ENCODE data around the gene PCNX4.
A peak's percentile ranks its signal among the peaks of the same experiment; 100 is the strongest.

PCNX4 gene

DNA sequence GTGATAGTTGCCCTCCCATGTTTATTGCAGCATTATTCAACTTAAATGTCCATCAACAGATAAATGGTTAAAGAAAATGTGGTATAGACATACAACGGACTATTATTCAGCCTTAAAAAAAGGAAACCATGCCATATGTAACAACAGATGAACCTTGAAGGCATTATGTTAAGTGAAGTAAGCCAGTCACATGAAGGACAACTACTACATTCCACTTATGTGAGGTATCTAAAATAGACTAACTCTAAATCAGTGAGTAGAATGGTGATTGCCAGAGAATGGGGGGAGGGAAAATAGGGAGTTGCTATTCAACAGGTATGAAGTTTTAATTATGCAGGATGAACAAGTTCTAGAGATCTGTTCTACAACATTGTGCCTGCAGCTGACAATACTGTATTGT is 10.1 kb downstream of the PCNX4 start:
- no peak for DNase-seq (ENCODE audit: low read depth, low spot score)

DNA sequence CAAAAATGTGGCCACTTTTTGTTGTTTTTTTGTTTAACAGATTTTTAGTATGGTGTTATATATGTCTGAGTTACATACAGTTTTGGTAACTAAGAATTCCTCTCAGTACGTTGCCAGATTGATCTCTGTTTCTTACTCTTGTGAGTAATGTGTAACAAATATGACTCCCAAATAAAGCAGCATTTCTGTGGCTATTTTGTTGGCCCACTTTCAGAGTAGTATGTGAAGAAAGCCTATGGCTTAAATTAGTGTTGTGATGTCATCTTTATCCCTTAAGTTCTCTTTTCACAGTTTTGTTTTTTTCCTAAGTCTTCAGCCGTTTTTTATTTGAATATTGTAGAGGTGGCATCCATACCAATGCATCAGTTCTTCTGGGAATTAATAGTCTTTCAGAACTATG is 10.7 kb downstream of the PCNX4 start:
- no peak for DNase-seq (ENCODE audit: low read depth, low spot score)

GRCh38 chr14:60106339-60106738 is 14.6 kb downstream of the PCNX4 start:
- DNase-seq (ENCODE audit: low read depth, low spot score): no peak

- DNase-seq (ENCODE audit: low read depth, low spot score): no peak
Measured at GRCh38 chr14:60107477-60107876, 15.8 kb downstream of the PCNX4 start.

DNA sequence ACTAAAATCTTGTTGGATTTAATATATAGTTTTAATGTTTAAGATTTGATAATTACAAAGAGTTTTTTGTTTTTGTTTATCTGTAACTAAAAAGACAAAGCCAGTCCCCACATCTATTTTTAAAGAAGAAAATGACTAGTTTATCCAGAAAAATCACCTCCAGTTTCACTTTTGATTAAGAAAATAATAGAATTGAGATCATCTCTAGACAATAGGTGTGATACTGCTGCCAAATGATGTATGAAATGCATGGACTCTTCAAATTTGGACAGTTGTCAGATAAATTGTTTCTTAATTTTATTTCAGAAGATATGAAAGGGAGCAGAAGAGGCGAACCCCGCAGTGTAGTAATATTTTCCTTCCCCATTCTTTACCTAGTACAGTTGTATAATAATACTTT is 20.0 kb downstream of the PCNX4 start:
- DNase-seq (ENCODE audit: low read depth, low spot score): no peak

DNA sequence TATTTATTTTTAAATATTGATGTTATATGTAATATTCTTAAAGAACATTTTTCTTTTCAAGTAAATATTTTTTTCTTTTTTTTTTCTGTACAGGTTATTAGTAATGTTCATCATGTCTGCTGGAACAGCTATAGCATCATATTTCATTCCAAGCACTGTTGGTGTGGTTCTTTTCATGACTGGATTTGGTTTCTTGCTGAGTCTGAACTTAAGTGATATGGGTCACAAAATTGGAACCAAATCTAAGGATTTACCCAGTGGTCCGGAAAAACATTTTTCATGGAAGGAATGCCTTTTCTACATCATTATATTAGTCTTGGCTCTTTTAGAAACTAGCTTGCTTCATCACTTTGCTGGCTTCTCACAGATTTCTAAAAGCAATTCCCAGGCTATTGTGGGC is 23.2 kb downstream of the PCNX4 start:
- DNase-seq (ENCODE audit: low read depth, low spot score): no peak

GRCh38 chr14:60116181-60116580 is 24.5 kb downstream of the PCNX4 start:
- no peak for DNase-seq (ENCODE audit: low read depth, low spot score)

DNA sequence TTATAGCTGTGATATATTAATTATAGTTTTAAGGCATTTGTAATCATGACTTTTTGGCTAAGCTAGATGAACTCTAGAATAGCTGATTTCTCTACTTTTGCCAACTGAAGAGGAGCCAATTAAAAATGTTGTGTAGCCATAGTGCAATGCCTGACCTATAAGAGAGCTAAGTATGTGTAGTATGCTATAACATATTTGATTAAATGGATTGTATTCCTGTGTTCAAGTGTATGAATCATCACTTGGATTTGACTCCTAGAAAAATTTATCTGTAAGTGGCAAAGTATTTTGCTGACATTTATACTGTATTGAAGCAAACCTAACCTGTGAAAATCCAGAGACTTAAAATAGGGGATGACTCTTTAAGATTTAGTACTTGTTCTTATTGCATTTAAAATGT is 34.2 kb downstream of the PCNX4 start:
- DNase-seq (ENCODE audit: low read depth, low spot score): no peak

DNA sequence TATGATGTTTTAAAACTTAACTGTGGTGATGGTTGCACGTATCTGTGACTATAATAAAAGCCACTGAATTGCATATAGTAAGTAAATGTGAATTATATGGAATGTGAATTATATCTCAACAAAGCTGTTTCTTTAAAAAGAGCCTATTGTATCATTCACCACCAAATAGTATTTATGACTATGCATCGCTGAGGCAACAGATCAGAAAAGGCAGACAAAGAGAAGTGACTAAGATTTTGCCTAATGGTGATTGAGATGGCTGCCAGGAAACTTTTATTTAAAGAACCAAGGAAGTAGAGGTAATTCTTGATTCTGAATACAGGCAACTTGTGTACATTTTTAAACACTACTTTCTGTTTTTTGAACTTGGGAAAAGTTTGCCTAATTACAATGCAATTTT is 41.8 kb downstream of the PCNX4 start:
- no peak for DNase-seq (ENCODE audit: low read depth, low spot score)

DNA sequence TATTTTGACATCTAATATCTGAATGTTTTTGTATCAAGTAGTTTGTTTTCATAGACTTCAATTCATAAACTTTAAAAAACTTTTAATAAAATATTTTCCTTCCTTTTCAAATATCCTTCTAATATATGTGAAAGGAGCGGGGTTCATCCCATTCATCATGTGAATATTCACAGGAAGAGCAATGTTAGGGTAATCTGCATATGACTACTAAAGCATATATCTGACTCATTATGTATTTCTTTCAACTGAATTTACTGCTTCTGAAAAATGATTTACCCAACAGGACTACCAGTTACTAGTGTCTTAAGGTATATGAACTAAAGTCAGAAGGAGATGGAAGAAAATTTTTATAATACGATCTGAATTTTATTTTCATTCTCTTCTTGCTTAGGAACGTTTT is 43.0 kb downstream of the PCNX4 start:
- no peak for DNase-seq (ENCODE audit: low read depth, low spot score)

GRCh38 chr14:60151715-60152114 is 60.0 kb downstream of the PCNX4 start:
- no peak for DNase-seq (ENCODE audit: low read depth, low spot score)

DNA sequence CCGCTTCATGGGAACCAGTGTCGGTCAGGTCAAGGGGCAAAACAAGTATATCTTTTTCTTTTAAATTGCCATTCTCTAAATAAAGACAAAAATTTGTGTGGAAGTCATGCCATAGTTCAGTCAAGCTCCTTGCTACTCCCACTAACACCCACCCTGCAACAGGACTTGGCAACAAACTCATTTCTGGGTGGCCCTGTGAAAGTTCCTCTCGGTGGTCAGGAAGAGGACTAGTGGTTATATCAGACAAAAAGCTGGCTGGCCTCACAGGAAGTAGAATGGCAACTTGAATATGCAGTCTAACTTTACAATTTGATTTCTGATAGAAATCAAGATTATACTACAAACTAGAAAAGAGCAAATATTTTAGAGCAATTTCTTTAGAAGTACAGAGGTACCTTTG is 62.3 kb downstream of the PCNX4 start:
- DNase-seq (ENCODE audit: low read depth, low spot score): no peak

DNA sequence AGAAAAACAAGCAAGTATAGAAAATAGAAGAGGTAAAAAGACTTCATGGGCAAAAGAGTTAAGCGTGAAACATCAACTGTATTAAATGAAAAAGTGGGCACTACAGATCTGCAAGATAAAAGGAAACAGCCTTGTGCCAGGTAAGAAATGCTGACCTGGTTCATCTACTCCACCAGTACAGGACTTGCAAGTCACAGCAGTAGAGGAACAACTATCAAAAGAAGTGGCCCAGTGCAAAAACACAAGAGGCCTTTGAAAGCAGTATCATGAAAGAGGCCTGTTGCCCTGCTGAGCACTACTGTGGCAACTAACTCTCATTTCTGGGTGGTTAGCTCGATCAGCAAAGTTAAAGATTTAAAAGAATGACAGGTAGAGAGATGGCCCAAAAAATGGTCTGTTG is 62.9 kb downstream of the PCNX4 start:
- DNase-seq (ENCODE audit: low read depth, low spot score): no peak

DNA sequence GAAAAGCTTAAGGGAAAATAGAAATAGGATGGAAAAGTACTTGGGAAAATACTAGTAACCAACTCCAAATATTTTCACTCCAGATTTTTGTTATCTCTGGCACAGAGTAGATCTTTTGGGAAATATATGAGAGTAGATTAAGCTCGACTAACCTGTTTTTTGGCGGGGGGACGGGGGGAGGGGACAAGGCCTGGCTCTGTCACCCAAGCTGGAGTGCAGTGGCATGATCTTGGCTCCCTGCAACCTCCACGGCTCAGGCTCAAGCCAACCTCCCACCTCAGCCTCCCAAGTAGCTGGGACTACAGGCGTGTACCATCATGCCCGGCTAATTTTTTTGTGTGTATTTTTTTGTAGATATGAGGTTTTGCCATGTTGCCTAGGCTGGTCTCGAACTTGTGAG is 68.7 kb downstream of the PCNX4 start:
- no peak for DNase-seq (ENCODE audit: low read depth, low spot score)

- peak; percentile 8 for DNase-seq (ENCODE audit: low read depth, low spot score)
Measured at GRCh38 chr14:60161196-60162107, 69.7 kb downstream of the PCNX4 start.

DNA sequence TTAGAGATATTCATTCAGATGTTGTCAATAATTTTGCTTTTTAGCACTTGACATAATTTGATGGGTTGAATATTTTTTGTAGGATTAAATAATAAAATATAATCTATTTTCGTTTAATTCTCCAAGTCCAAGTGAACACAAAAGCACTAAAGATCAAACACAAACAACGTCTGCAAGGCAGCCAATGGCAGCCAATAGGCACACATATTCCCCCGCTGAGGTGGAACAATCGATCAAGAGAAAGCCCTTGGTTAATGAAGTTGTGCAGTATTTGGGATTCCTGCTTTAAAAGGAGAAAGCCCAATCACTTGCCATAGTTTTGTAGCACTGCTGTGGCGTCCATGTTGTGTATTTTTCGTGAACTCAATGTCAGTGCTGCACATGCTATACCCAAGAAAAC is 72.0 kb downstream of the PCNX4 start:
- DNase-seq (ENCODE audit: low read depth, low spot score): no peak

- DNase-seq (ENCODE audit: low read depth, low spot score): no peak
Measured at GRCh38 chr14:60164404-60164711, 72.6 kb downstream of the PCNX4 start.

DNA sequence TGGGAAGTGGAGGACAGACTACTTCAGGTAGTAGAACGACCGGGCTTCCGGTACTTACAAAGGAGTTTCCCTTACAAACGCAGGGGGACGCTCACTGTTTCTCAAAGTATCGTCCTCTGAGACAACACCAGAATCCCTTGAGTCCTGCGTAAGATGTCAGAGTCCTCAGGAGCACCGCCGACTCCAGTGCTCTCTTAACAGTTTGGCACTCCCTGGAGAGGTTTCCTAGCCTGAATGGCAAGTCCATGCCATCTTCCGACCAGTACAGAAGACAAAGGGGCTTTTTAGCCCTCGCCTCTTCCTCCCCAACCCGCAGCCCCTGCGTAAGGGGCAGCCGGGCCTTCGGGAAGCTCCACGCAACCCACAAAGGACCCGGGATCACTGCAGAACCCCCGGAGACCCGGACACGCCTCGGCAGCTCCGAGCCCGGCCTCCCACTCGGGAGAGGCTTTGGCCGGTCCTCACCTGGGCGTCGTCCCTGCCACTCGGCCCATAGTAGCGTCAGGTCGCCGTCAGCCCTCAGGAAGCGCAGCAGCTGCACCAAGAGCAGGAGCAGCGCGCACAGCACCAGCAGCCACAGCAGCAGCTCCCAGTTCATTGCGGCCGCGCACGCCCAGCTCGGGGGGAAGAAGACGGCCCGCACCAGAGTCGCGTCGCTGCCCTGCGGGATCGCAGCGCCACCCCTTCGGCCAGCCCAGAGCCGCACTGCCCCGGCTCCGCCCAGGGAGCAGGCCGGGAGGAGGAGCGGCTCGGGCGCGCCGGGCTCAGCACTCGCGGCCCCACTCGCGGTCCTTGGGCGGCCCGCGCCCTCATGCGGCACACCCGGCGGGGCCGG is 73.2 kb downstream of the PCNX4 start, which contains the start of gene DHRS7:
TSS of gene DHRS7 (minus strand) at position 687 of the 835 bp plus-strand sequence. CDS start at position 598, 89 bp downstream.
- peak; percentile 84 for DNase-seq (ENCODE audit: low read depth, low spot score)

DNA sequence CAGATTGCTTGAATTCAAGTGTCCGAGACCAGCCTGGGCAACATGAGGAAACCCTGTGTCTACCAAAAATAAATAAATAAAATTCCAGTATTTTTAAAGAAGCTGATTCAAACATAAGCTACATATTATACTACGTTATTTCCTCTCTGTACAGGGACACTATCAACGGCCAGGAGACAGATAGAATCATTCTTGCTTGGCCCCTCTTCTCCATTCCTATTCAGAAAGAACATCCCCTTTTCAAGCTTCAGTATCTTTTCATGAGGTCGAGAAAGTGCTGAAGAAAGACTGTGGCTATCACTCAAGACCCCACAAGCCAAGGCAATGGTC is 73.8 kb downstream of the PCNX4 start:
- no peak for DNase-seq (ENCODE audit: low read depth, low spot score)

DNA sequence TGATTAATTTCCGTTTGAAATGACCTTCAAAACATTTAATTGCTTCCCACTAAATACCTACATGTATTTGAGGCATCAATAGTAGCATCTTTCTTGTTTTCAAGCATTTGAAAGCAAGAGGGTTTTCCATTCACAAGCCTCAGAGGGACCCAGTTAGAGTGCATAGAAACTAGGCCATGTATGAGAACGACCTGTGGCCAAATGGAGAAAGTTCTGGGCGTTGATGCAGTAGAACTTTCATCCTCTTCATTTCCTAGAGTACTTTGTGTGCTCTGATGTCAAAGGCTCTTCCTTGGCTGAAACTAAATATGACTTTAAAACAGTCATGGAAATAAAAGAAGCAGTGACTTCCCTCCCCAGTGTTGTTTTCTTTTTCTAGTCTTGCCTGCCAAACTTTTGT is 74.4 kb downstream of the PCNX4 start:
- DNase-seq (ENCODE audit: low read depth, low spot score): no peak

DNA sequence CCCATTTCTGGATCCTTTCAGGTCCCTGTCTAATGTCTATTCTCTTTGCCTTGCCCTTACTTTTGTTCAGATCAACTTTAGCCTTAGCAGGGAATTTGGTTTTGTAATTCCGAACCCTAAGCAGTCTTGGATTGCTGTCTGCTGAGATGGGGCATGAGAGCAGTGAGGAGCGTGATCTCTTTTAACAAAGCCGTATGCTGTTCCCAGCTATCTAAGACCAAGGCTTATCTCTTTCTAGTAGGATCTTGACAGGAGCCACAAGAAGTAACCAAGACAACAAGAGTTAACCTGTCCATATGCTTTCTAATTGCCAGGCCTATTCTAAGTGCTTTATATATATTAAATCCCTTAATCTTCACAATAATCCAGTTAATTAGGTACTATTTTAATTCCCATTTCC is 78.0 kb downstream of the PCNX4 start:
- DNase-seq (ENCODE audit: low read depth, low spot score): no peak

GRCh38 chr14:60170948-60171347 is 79.2 kb downstream of the PCNX4 start:
- no peak for DNase-seq (ENCODE audit: low read depth, low spot score)

DNA sequence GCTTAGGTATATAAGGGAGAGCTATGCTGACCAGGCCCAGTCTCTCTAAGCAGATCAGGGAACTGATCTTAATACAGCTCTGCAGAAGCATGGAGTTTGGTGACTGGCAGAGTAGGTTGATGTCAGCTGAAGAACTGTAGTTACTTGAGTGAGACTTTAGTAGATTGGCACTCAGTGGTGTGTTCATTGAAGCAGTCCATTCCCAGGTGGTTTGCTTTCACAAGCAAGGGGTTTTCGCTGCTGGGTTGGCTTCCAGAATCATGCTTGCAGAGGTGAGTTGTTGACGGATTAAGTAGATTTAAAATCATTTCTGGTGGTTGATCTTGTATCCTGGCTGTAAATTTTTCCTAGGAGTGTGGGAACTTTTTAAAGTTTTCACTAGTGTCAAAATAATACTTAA is 80.0 kb downstream of the PCNX4 start:
- DNase-seq (ENCODE audit: low read depth, low spot score): no peak
